Mesendoderm (in vitro differentiated cells): ENCODE data around the gene TMEM158.

ENCODE experiments used
- DNase-seq: peaks from one replicate; pipeline ENCODE4 v3.0.0; 2013
- H2AK5ac ChIP-seq: 2 replicates; pipeline ENCODE4 v1.6.1; 2013; ENCODE audit warnings: low read length, inconsistent platforms
- H2BK120ac ChIP-seq: 2 replicates; pipeline ENCODE4 v1.6.1; 2013; ENCODE audit warnings: low read depth, mild to moderate bottlenecking, low read length, moderate library complexity, mixed read lengths
- H2BK15ac ChIP-seq: replicated peaks from 2 replicates; pipeline ENCODE4 v1.6.1; 2013; ENCODE audit warnings: low read depth, mild to moderate bottlenecking, moderate library complexity
- H2BK5ac ChIP-seq: 2 replicates; pipeline ENCODE4 v1.6.1; 2013; ENCODE audit warnings: low read length, inconsistent platforms
- H3K18ac ChIP-seq: 2 replicates; pipeline ENCODE4 v1.6.1; 2013; ENCODE audit warnings: mild to moderate bottlenecking, low read length, mixed read lengths
- H3K23ac ChIP-seq: one replicate; pipeline ENCODE4 v1.6.1; 2013; ENCODE audit warnings: low read length
- H3K27ac ChIP-seq: 2 replicates; pipeline ENCODE4 v1.5.1; 2013; ENCODE audit warnings: low read depth, mild to moderate bottlenecking, inconsistent platforms, low read length, moderate library complexity
- H3K27me3 ChIP-seq: 2 replicates; pipeline ENCODE4 v1.6.1; 2013; ENCODE audit warnings: low read length, control low read depth, mild to moderate bottlenecking, inconsistent platforms; ENCODE audit not compliant: insufficient read depth, poor library complexity
- H3K36me3 ChIP-seq: 2 replicates; pipeline ENCODE4 v1.6.1; 2013; ENCODE audit warnings: low read length, inconsistent platforms; ENCODE audit not compliant: control insufficient read depth, insufficient read depth
- H3K4ac ChIP-seq: one replicate; pipeline ENCODE4 v1.6.1; 2013; ENCODE audit warnings: low read depth, mild to moderate bottlenecking, low read length, moderate library complexity
- H3K4me1 ChIP-seq: 2 replicates; pipeline ENCODE4 v1.6.1; 2013; ENCODE audit warnings: low read depth, low read length, inconsistent platforms; ENCODE audit not compliant: control insufficient read depth
- H3K4me2 ChIP-seq: 2 replicates; pipeline ENCODE4 v1.6.1; 2013; ENCODE audit warnings: low read length
- H3K4me3 ChIP-seq: 2 replicates; pipeline ENCODE4 v1.5.1; 2013; ENCODE audit warnings: mild to moderate bottlenecking, low read length
- H3K56ac ChIP-seq: one replicate; pipeline ENCODE4 v1.6.1; 2013; ENCODE audit warnings: low read length
- H3K79me1 ChIP-seq: 2 replicates; pipeline ENCODE4 v1.6.1; 2013; ENCODE audit warnings: low read length, inconsistent platforms
- H3K79me2 ChIP-seq: 2 replicates; pipeline ENCODE4 v1.6.1; 2013; ENCODE audit warnings: mild to moderate bottlenecking, low read length; ENCODE audit not compliant: control insufficient read depth, insufficient read depth
- H3K9ac ChIP-seq: 2 replicates; pipeline ENCODE4 v1.6.1; 2013; ENCODE audit warnings: low read length, inconsistent platforms
- H4K5ac ChIP-seq: one replicate; pipeline ENCODE4 v1.6.1; 2013; ENCODE audit warnings: low read length
- H4K8ac ChIP-seq: one replicate; pipeline ENCODE4 v1.6.1; 2013; ENCODE audit warnings: low read depth, mild to moderate bottlenecking, control low read depth, low read length, moderate library complexity
- WGBS: extraction: QIAGEN DNeasy Blood & Tissue Kit; methylation state at CpG from one replicate; pipeline ENCODE4 v1.1.7; 2013; ENCODE audit warnings: low lambda C conversion rate, missing lambda C conversion rate; ENCODE audit not compliant: insufficient coverage; ENCODE audit errors: extremely low coverage; 5-methylcytosine and 5-hydroxymethylcytosine counted together

TMEM158 gene

GRCh38 chr3:45211466-45212094 is 14.5 kb downstream of the TMEM158 start:
- DNase-seq: no peak
- no peak overlapping the region for H3K9ac ChIP-seq
- no peak overlapping the region for H3K4me2 ChIP-seq
- no peak overlapping the region for H2BK120ac ChIP-seq
- WGBS: no CpG with 5 or more reads among the region's 11 CpGs
- H3K23ac ChIP-seq: no peak overlapping the region
- H2BK15ac ChIP-seq: no peak overlapping the region
- no peak overlapping the region for H4K8ac ChIP-seq
- no peak overlapping the region for H3K4me3 ChIP-seq
- no peak overlapping the region for H3K4ac ChIP-seq
- H3K79me2 ChIP-seq: no peaks in the 10 kb centered on the region
- H2AK5ac ChIP-seq: no peak overlapping the region
- H3K4me1 ChIP-seq: no peaks in the 10 kb centered on the region
- H3K79me1 ChIP-seq: no peaks in the 10 kb centered on the region
- H3K56ac ChIP-seq: no peak overlapping the region
- H3K27ac ChIP-seq: no peak overlapping the region
- no peaks in the 10 kb centered on the region for H3K36me3 ChIP-seq
- H4K5ac ChIP-seq: no peak overlapping the region
- H3K18ac ChIP-seq: no peak overlapping the region
- H2BK5ac ChIP-seq: no peak overlapping the region
- no peaks in the 10 kb centered on the region for H3K27me3 ChIP-seq

GRCh38 chr3:45210308-45211041 is 15.6 kb downstream of the TMEM158 start:
- no peaks in the 10 kb centered on the region for H3K79me2 ChIP-seq
- H3K36me3 ChIP-seq: no peaks in the 10 kb centered on the region
- H3K79me1 ChIP-seq: no peaks in the 10 kb centered on the region
- H4K5ac ChIP-seq: no peak overlapping the region
- H3K4me1 ChIP-seq: no peaks in the 10 kb centered on the region
- H3K4me2 ChIP-seq: no peak overlapping the region
- peak overlapping the region; percentile 0 for H3K18ac ChIP-seq
- no peak overlapping the region for H3K23ac ChIP-seq
- no CpG with 5 or more reads among the region's 14 CpGs for WGBS
- H3K56ac ChIP-seq: peak overlapping the region; percentile 47
- no peaks in the 10 kb centered on the region for H3K27me3 ChIP-seq
- H3K4ac ChIP-seq: no peak overlapping the region
- H3K27ac ChIP-seq: no peak overlapping the region
- no peak overlapping the region for H2BK120ac ChIP-seq
- H2BK15ac ChIP-seq: no peak overlapping the region
- no peak overlapping the region for H3K9ac ChIP-seq
- no peak overlapping the region for H2AK5ac ChIP-seq
- no peak overlapping the region for H2BK5ac ChIP-seq
- peak; percentile 89 for DNase-seq
- no peak overlapping the region for H3K4me3 ChIP-seq
- no peak overlapping the region for H4K8ac ChIP-seq

- H3K79me1 ChIP-seq: no peaks in the 10 kb centered on the region
- H2BK120ac ChIP-seq: no peak overlapping the region
- no peak overlapping the region for H3K18ac ChIP-seq
- H3K36me3 ChIP-seq: no peaks in the 10 kb centered on the region
- H3K23ac ChIP-seq: no peak overlapping the region
- H2BK5ac ChIP-seq: no peak overlapping the region
- no peak overlapping the region for H3K4me3 ChIP-seq
- H3K4me2 ChIP-seq: no peak overlapping the region
- no peak overlapping the region for H2AK5ac ChIP-seq
- DNase-seq: no peak
- no peaks in the 10 kb centered on the region for H3K4me1 ChIP-seq
- H3K27ac ChIP-seq: no peak overlapping the region
- no peak overlapping the region for H4K8ac ChIP-seq
- H2BK15ac ChIP-seq: no peak overlapping the region
- no peak overlapping the region for H3K4ac ChIP-seq
- H4K5ac ChIP-seq: no peak overlapping the region
- H3K79me2 ChIP-seq: no peaks in the 10 kb centered on the region
- H3K9ac ChIP-seq: no peak overlapping the region
- no peak overlapping the region for H3K56ac ChIP-seq
- no CpG with 5 or more reads among the region's 3 CpGs for WGBS
- H3K27me3 ChIP-seq: no peaks in the 10 kb centered on the region
Measured at GRCh38 chr3:45209526-45209925, 16.6 kb downstream of the TMEM158 start.

GRCh38 chr3:45208586-45208985 is 17.5 kb downstream of the TMEM158 start:
- Histone ChIP-seq H4K8ac (no peak overlapping the region), H2AK5ac (no peak overlapping the region), H3K23ac (no peak overlapping the region), H3K4me1 (no peaks in the 10 kb centered on the region), H3K9ac (no peak overlapping the region), H3K4ac (no peak overlapping the region), H3K36me3 (no peaks in the 10 kb centered on the region), H3K79me2 (no peaks in the 10 kb centered on the region), H3K27ac (no peak overlapping the region), H3K18ac (no peak overlapping the region), H2BK120ac (no peak overlapping the region), H4K5ac (no peak overlapping the region), H3K79me1 (no peaks in the 10 kb centered on the region), H3K27me3 (no peaks in the 10 kb centered on the region), H3K4me2 (no peak overlapping the region), H2BK5ac (no peak overlapping the region), H2BK15ac (no peak overlapping the region), H3K56ac (no peak overlapping the region), H3K4me3 (no peak overlapping the region)
- WGBS: no CpG with 5 or more reads among the region's 2 CpGs
- DNase-seq: no peak

GRCh38 chr3:45207446-45207845 is 18.6 kb downstream of the TMEM158 start:
- H3K56ac ChIP-seq: no peak overlapping the region
- no peaks in the 10 kb centered on the region for H3K4me1 ChIP-seq
- no peak overlapping the region for H2BK5ac ChIP-seq
- no peaks in the 10 kb centered on the region for H3K79me1 ChIP-seq
- no peak overlapping the region for H3K27ac ChIP-seq
- no peak overlapping the region for H4K5ac ChIP-seq
- no peak overlapping the region for H3K23ac ChIP-seq
- H3K4ac ChIP-seq: no peak overlapping the region
- H2BK120ac ChIP-seq: no peak overlapping the region
- no peak overlapping the region for H3K9ac ChIP-seq
- H3K4me2 ChIP-seq: no peak overlapping the region
- no peak overlapping the region for H3K4me3 ChIP-seq
- no peaks in the 10 kb centered on the region for H3K79me2 ChIP-seq
- H3K36me3 ChIP-seq: no peaks in the 10 kb centered on the region
- DNase-seq: no peak
- no peak overlapping the region for H3K18ac ChIP-seq
- no CpG with 5 or more reads among the region's 4 CpGs for WGBS
- no peak overlapping the region for H2AK5ac ChIP-seq
- H3K27me3 ChIP-seq: no peaks in the 10 kb centered on the region
- H2BK15ac ChIP-seq: no peak overlapping the region
- H4K8ac ChIP-seq: no peak overlapping the region

- H4K8ac ChIP-seq: no peak overlapping the region
- DNase-seq: no peak
- H3K23ac ChIP-seq: no peak overlapping the region
- no peaks in the 10 kb centered on the region for H3K27me3 ChIP-seq
- no peaks in the 10 kb centered on the region for H3K36me3 ChIP-seq
- no peak overlapping the region for H3K4me3 ChIP-seq
- H2BK5ac ChIP-seq: no peak overlapping the region
- no peak overlapping the region for H4K5ac ChIP-seq
- H3K9ac ChIP-seq: no peak overlapping the region
- no peak overlapping the region for H2BK120ac ChIP-seq
- H3K56ac ChIP-seq: no peak overlapping the region
- no peak overlapping the region for H3K27ac ChIP-seq
- H3K79me1 ChIP-seq: no peaks in the 10 kb centered on the region
- H3K18ac ChIP-seq: no peak overlapping the region
- H2AK5ac ChIP-seq: no peak overlapping the region
- H3K4me2 ChIP-seq: no peak overlapping the region
- H2BK15ac ChIP-seq: no peak overlapping the region
- H3K4me1 ChIP-seq: no peaks in the 10 kb centered on the region
- no peaks in the 10 kb centered on the region for H3K79me2 ChIP-seq
- no peak overlapping the region for H3K4ac ChIP-seq
Measured at GRCh38 chr3:45205126-45205525, 21.0 kb downstream of the TMEM158 start.
